Brain pericyte (primary cell): Measurements from ENCODE around the gene MGAT3.

Experiments used
- DNase-seq: peaks from one replicate; pipeline ENCODE4 v3.0.0-alpha.2; 2012; ENCODE audit warnings: low read depth, low spot score

MGAT3 gene

GRCh38 chr22:39428597-39429071 lies 28.2 kb upstream of the MGAT3 start:
- peak; percentile 94 for DNase-seq

GRCh38 chr22:39429186-39429585 lies 27.6 kb upstream of the MGAT3 start:
- no peak for DNase-seq

- DNase-seq: no peak
These were observed 26.8 kb upstream of the MGAT3 start for GRCh38 chr22:39429916-39430575.

- no peak for DNase-seq
These were observed 26.1 kb upstream of the MGAT3 start for GRCh38 chr22:39430576-39431150.

- no peak for DNase-seq
These were observed 25.5 kb upstream of the MGAT3 start for GRCh38 chr22:39431216-39431801.

GRCh38 chr22:39431821-39432251 lies 25.0 kb upstream of the MGAT3 start:
- no peak for DNase-seq

- DNase-seq: no peak
These were observed 24.4 kb upstream of the MGAT3 start for GRCh38 chr22:39432361-39432811.

- DNase-seq: no peak
These were observed 23.2 kb upstream of the MGAT3 start for GRCh38 chr22:39433476-39434242.

GRCh38 chr22:39434243-39434653 lies 22.6 kb upstream of the MGAT3 start:
- DNase-seq: no peak

- no peak for DNase-seq
These were observed 22.1 kb upstream of the MGAT3 start for GRCh38 chr22:39434721-39435120.

- DNase-seq: no peak
These were observed 21.2 kb upstream of the MGAT3 start for GRCh38 chr22:39435616-39436015.

- no peak for DNase-seq
These were observed 18.8 kb upstream of the MGAT3 start for GRCh38 chr22:39437791-39438704.

GRCh38 chr22:39439170-39439569 lies 17.6 kb upstream of the MGAT3 start:
- no peak for DNase-seq

GRCh38 chr22:39443398-39443797 lies 13.4 kb upstream of the MGAT3 start:
- no peak for DNase-seq

GRCh38 chr22:39444247-39444800 lies 12.5 kb upstream of the MGAT3 start:
- DNase-seq: no peak

GRCh38 chr22:39444937-39445465 lies 11.8 kb upstream of the MGAT3 start:
- no peak for DNase-seq

GRCh38 chr22:39445678-39446077 lies 11.1 kb upstream of the MGAT3 start:
- no peak for DNase-seq

- DNase-seq: no peak
These were observed 10.5 kb upstream of the MGAT3 start for GRCh38 chr22:39446239-39446721.

GRCh38 chr22:39448205-39449054 lies 8.4 kb upstream of the MGAT3 start:
- DNase-seq: no peak
